Neural crest cell (in vitro differentiated cells): ENCODE measurements around the gene LTB. TPM values are rescaled to one million over a fixed set of nuclear protein-coding genes. Genes with fewer than 3 reads are reported as not detected.
A peak's percentile ranks its signal among the peaks of the same experiment; 100 is the strongest.

Experiments used
- DNase-seq: peaks from one replicate; pipeline ENCODE4 v3.0.0; 2021; ENCODE audit warnings: low read depth, mixed read lengths, low spot score
- H3K27ac Mint-ChIP-seq: one replicate; pipeline ENCODE4 v1.8.0; 2021; ENCODE audit warnings: mild to moderate bottlenecking, mixed read lengths; ENCODE audit not compliant: unreplicated experiment
- H3K27me3 Mint-ChIP-seq: 2 replicates; pipeline ENCODE4 v1.8.0; 2021; ENCODE audit warnings: low read depth, mild to moderate bottlenecking, mixed read lengths
- H3K36me3 Mint-ChIP-seq: 2 replicates; pipeline ENCODE4 v1.8.0; 2021; ENCODE audit warnings: low read depth, mild to moderate bottlenecking, mixed read lengths
- H3K4me1 Mint-ChIP-seq: 2 replicates; pipeline ENCODE4 v1.8.0; 2021; ENCODE audit warnings: mixed read lengths
- H3K4me3 Mint-ChIP-seq: one replicate; pipeline ENCODE4 v1.8.0; 2021; ENCODE audit warnings: mild to moderate bottlenecking, mixed read lengths
- H3K9me3 Mint-ChIP-seq: 2 replicates; pipeline ENCODE4 v1.8.0; 2021; ENCODE audit warnings: mixed read lengths
- total RNA-seq: library from RNA; stranded (reverse); gene quantifications from 2 replicates; pipeline ENCODE4 v1.2.1, GENCODE V29; 2021
- TF ChIP-seq, protein P1 (sequence below): fragments of 200-600 bp; sonication (generic); conservative IDR thresholded peaks from 2 replicates; pipeline ENCODE4 v1.5.0; 2021; ENCODE audit warnings: antibody characterized with exemption, mild to moderate bottlenecking

Gene LTB
- total RNA-seq, 1 donor from 2014 or later: not detected

DNA sequence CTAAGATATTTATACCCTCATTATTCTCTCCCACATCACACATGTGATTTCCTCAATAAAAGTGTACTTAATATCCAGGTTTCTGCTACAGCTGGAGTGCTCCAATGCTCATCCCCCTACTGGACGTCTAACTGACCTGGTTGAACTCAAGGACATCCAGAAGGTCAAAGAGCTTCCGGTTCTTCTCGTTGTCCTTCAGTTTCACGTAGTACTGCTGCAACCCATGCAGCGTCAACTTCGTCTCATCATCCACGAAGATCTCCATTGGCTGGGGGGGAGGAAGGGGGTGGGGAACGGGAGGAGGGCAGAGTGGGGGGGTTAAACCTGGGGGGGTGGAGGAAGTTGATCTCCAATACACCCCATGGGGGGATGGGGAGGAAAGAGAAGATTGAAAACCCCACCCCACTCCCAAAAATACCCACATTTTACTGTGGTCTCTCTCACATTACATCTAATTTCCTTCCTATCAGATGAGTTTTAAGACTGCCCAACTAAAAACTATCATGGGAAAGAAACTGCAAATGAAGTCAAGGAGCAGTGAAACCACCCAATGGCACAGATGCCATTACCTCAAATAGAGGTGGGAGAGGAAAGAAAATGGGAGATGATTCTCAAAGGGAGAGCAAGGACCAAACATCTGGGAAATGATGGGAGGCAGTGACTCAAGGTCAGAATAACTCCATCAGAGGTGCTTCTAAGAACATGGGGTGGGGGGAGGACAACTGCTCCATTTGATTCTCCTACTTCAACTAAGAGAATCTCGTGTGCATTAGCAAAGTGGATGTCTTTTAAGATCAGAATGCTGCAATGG, 49.4 kb downstream of the LTB start:
- Mint-ChIP-seq H3K4me3 (peak overlapping the region; percentile 22), H3K4me1 (peaks cover 36% of the 10 kb centered on the region), H3K27me3 (peaks cover 6% of the 10 kb centered on the region), H3K36me3 (peaks cover 49% of the 10 kb centered on the region), H3K9me3 (no peaks in the 10 kb centered on the region), H3K27ac (no peak overlapping the region)
- no peak for DNase-seq
- TF ChIP-seq, protein P1, sequence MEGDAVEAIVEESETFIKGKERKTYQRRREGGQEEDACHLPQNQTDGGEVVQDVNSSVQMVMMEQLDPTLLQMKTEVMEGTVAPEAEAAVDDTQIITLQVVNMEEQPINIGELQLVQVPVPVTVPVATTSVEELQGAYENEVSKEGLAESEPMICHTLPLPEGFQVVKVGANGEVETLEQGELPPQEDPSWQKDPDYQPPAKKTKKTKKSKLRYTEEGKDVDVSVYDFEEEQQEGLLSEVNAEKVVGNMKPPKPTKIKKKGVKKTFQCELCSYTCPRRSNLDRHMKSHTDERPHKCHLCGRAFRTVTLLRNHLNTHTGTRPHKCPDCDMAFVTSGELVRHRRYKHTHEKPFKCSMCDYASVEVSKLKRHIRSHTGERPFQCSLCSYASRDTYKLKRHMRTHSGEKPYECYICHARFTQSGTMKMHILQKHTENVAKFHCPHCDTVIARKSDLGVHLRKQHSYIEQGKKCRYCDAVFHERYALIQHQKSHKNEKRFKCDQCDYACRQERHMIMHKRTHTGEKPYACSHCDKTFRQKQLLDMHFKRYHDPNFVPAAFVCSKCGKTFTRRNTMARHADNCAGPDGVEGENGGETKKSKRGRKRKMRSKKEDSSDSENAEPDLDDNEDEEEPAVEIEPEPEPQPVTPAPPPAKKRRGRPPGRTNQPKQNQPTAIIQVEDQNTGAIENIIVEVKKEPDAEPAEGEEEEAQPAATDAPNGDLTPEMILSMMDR: no peak

GRCh38 chr6:31531771-31532643, 50.2 kb downstream of the LTB start:
- Mint-ChIP-seq H3K36me3 (peaks cover 49% of the 10 kb centered on the region), H3K4me1 (peaks cover 36% of the 10 kb centered on the region), H3K27ac (no peak overlapping the region), H3K9me3 (no peaks in the 10 kb centered on the region), H3K27me3 (peaks cover 9% of the 10 kb centered on the region), H3K4me3 (peak overlapping the region; percentile 11)
- TF ChIP-seq, protein P1: no peak
- DNase-seq: no peak

- H3K9me3 Mint-ChIP-seq: no peaks in the 10 kb centered on the region
- peaks cover 43% of the 10 kb centered on the region for H3K36me3 Mint-ChIP-seq
- DNase-seq: no peak
- peaks cover 31% of the 10 kb centered on the region for H3K4me1 Mint-ChIP-seq
- H3K27me3 Mint-ChIP-seq: peaks cover 9% of the 10 kb centered on the region
- H3K4me3 Mint-ChIP-seq: no peak overlapping the region
- H3K27ac Mint-ChIP-seq: no peak overlapping the region
- TF ChIP-seq, protein P1: no peak
Observed at GRCh38 chr6:31531162-31531561, 51.1 kb downstream of the LTB start.

DNA sequence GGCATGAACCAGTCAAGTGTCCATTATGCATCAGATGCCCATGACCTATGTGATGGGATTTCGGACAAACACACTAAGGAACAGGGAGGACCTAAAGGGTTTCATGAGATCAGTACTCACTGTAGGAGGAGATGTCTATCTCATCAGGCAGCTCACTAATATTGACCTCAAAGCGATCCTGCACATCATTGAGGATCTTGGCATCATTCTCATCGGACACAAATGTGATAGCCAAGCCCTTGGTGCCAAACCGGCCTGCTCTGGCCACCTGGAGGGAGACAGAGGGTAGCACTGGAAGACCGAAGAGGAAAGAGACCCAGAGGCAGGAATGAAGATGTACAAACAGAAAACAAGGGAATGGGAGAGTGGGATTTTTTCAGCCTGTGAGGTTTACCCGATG, 51.6 kb downstream of the LTB start:
- no peak for DNase-seq
- no peaks in the 10 kb centered on the region for H3K9me3 Mint-ChIP-seq
- peaks cover 9% of the 10 kb centered on the region for H3K27me3 Mint-ChIP-seq
- H3K27ac Mint-ChIP-seq: no peak overlapping the region
- H3K4me1 Mint-ChIP-seq: peaks cover 26% of the 10 kb centered on the region
- peak overlapping the region; percentile 29 for H3K4me3 Mint-ChIP-seq
- TF ChIP-seq, protein P1: no peak
- peaks cover 38% of the 10 kb centered on the region for H3K36me3 Mint-ChIP-seq

Other genes with a start within 250 kb of the LTB start
- 29.5 and 35.5 TPM in 2 replicates for gene HLA-B, start 225.2 kb downstream of the LTB start, total RNA-seq
- gene MICA, start 178.8 kb downstream of the LTB start, total RNA-seq: 21.1 and 21.7 TPM in 2 replicates
- gene MICB, start 84.3 kb downstream of the LTB start, total RNA-seq: 0.61 TPM in 1 of 2 replicates, not detected in the other
- not detected in 2 replicates for gene MCCD1, start 53.5 kb downstream of the LTB start, total RNA-seq
- 836 and 881 TPM in 2 replicates for gene DDX39B, start 40.4 kb downstream of the LTB start, total RNA-seq
- 3.3 and 5.1 TPM in 2 replicates for gene ATP6V1G2, start 35.8 kb downstream of the LTB start, total RNA-seq
- 25.7 and 28.6 TPM in 2 replicates for gene NFKBIL1, start 34.8 kb downstream of the LTB start, total RNA-seq
- 0.26 and 0.36 TPM in 2 replicates for gene LTA, start 10.1 kb downstream of the LTB start, total RNA-seq
- not detected in 2 replicates for gene TNF, start 6.9 kb downstream of the LTB start, total RNA-seq
- not detected in 2 replicates for gene LST1, start 3.9 kb upstream of the LTB start, total RNA-seq
- not detected in 2 replicates for gene NCR3, start 10.6 kb upstream of the LTB start, total RNA-seq
- gene AIF1, start 32.8 kb upstream of the LTB start, total RNA-seq: not detected in 2 replicates
- 347 and 356 TPM in 2 replicates for gene PRRC2A, start 38.3 kb upstream of the LTB start, total RNA-seq
- gene BAG6, start 70.2 kb upstream of the LTB start, total RNA-seq: 439 and 459 TPM in 2 replicates
- 3.8 and 4.2 TPM in 2 replicates for gene APOM, start 73.5 kb upstream of the LTB start, total RNA-seq
- 23.5 TPM in 2 replicates for gene C6orf47, start 78.4 kb upstream of the LTB start, total RNA-seq
- gene GPANK1, start 82.6 kb upstream of the LTB start, total RNA-seq: 16.8 and 17.6 TPM in 2 replicates
- gene CSNK2B, start 83.7 kb upstream of the LTB start, total RNA-seq: 185 and 188 TPM in 2 replicates
- 24.0 and 24.2 TPM in 2 replicates for gene LY6G5B, start 87.6 kb upstream of the LTB start, total RNA-seq
- gene LY6G5C, start 98.6 kb upstream of the LTB start, total RNA-seq: 9.1 and 11.0 TPM in 2 replicates
- 70.9 and 73.6 TPM in 2 replicates for gene ABHD16A, start 120.9 kb upstream of the LTB start, total RNA-seq
- not detected in 2 replicates for gene LY6G6F, start 124.4 kb upstream of the LTB start, total RNA-seq
- not detected in 2 replicates for gene LY6G6D, start 132.9 kb upstream of the LTB start, total RNA-seq
- gene LY6G6C, start 139.3 kb upstream of the LTB start, total RNA-seq: 1.2 TPM in 2 replicates
- gene MPIG6B, start 140.9 kb upstream of the LTB start, total RNA-seq: not detected in 2 replicates
- gene DDAH2, start 146.9 kb upstream of the LTB start, total RNA-seq: 186 and 194 TPM in 2 replicates
- gene CLIC1, start 154.1 kb upstream of the LTB start, total RNA-seq: 305 and 313 TPM in 2 replicates
- 79.5 and 86.2 TPM in 2 replicates for gene MSH5, start 157.6 kb upstream of the LTB start, total RNA-seq
- gene SAPCD1, start 180.2 kb upstream of the LTB start, total RNA-seq: 21.3 and 25.1 TPM in 2 replicates
- gene VWA7, start 194.9 kb upstream of the LTB start, total RNA-seq: 2.0 and 2.7 TPM in 2 replicates
- gene VARS1, start 213.3 kb upstream of the LTB start, total RNA-seq: 162 and 163 TPM in 2 replicates
- 122 and 135 TPM in 2 replicates for gene LSM2, start 224.5 kb upstream of the LTB start, total RNA-seq
- gene HSPA1L, start 232.9 kb upstream of the LTB start, total RNA-seq: 1.5 and 1.8 TPM in 2 replicates
- gene HSPA1A, start 233.1 kb upstream of the LTB start, total RNA-seq: 70.3 and 72.3 TPM in 2 replicates
- gene HSPA1B, start 245.3 kb upstream of the LTB start, total RNA-seq: 78.5 and 82.5 TPM in 2 replicates